Measurements from ENCODE around the gene PASK.

GRCh38 chr2:241133436-241133820 is 15.8 kb downstream of the PASK start:
- TF ChIP-seq, protein P1, sequence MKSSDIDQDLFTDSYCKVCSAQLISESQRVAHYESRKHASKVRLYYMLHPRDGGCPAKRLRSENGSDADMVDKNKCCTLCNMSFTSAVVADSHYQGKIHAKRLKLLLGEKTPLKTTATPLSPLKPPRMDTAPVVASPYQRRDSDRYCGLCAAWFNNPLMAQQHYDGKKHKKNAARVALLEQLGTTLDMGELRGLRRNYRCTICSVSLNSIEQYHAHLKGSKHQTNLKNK (CRISPR knock-in tag; IDR thresholded peaks at IDR 0.05): no peak
- TF ChIP-seq MYBL2 (CRISPR knock-in tag; IDR thresholded peaks at IDR 0.05) (no peak), ATF3 (CRISPR knock-in tag; conservative IDR thresholded peaks at IDR 0.05) (no peak), CBFB (CRISPR knock-in tag; IDR thresholded peaks at IDR 0.05; ENCODE audit: low read depth) (no peak), ZNF138 (CRISPR knock-in tag; conservative IDR thresholded peaks at IDR 0.05) (no peak)
- TF ChIP-seq, protein P2, sequence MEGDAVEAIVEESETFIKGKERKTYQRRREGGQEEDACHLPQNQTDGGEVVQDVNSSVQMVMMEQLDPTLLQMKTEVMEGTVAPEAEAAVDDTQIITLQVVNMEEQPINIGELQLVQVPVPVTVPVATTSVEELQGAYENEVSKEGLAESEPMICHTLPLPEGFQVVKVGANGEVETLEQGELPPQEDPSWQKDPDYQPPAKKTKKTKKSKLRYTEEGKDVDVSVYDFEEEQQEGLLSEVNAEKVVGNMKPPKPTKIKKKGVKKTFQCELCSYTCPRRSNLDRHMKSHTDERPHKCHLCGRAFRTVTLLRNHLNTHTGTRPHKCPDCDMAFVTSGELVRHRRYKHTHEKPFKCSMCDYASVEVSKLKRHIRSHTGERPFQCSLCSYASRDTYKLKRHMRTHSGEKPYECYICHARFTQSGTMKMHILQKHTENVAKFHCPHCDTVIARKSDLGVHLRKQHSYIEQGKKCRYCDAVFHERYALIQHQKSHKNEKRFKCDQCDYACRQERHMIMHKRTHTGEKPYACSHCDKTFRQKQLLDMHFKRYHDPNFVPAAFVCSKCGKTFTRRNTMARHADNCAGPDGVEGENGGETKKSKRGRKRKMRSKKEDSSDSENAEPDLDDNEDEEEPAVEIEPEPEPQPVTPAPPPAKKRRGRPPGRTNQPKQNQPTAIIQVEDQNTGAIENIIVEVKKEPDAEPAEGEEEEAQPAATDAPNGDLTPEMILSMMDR (IDR thresholded peaks at IDR 0.05): no peak
- TF ChIP-seq, protein P3, sequence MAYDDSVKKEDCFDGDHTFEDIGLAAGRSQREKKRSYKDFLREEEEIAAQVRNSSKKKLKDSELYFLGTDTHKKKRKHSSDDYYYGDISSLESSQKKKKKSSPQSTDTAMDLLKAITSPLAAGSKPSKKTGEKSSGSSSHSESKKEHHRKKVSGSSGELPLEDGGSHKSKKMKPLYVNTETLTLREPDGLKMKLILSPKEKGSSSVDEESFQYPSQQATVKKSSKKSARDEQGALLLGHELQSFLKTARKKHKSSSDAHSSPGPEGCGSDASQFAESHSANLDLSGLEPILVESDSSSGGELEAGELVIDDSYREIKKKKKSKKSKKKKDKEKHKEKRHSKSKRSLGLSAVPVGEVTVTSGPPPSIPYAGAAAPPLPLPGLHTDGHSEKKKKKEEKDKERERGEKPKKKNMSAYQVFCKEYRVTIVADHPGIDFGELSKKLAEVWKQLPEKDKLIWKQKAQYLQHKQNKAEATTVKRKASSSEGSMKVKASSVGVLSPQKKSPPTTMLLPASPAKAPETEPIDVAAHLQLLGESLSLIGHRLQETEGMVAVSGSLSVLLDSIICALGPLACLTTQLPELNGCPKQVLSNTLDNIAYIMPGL (CRISPR knock-in tag; IDR thresholded peaks at IDR 0.05): no peak
